NCI-H345 treated with DMSO at 0.1 percent for 48 hours (cell line): ENCODE results near the gene CD320.
A peak's percentile ranks its signal among the peaks of the same experiment; 100 is the strongest.

Source experiments
- DNase-seq: peaks from one replicate; lab custom pipeline; 2025; ENCODE audit not compliant: unreplicated experiment; lab: John Stamatoyannopoulos, UW

The CD320 gene

DNA sequence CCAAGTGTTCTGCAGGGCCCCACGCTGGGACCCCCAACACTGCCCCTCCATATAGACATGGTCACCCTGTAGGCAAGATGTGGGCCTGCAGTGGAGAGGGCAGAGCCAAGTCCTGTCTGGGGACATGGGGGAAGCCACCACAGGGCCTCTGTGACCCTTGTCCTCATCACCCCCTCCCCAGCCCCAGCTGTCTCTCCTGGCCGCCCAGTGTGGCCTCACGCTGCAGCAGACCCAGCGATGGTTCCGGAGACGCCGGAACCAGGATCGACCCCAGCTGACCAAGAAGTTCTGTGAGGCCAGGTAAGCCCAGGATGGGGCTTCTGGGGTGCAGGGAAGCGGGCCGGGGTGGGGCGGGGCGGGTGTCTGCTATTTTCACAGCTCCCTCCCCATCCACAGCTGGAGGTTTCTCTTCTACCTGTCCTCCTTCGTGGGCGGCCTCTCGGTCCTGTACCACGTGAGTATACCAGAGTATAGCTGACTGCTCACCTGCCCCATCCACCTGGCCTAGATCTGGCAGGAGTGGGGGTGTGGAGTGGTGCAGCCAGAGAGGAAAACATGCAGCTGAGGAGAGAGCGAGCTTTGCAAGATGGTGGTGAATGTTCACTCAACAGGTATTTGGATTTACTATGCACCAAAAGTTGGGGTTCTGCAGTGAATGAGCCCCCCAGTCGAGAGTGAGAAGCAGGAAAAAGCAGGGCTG is 52.6 kb downstream of the CD320 start:
- DNase-seq, result no peak

- DNase-seq, result no peak
Measured at GRCh38 chr19:8254286-8255001, 53.7 kb downstream of the CD320 start.

GRCh38 chr19:8253678-8254077 is 54.5 kb downstream of the CD320 start:
- DNase-seq, result no peak

DNA sequence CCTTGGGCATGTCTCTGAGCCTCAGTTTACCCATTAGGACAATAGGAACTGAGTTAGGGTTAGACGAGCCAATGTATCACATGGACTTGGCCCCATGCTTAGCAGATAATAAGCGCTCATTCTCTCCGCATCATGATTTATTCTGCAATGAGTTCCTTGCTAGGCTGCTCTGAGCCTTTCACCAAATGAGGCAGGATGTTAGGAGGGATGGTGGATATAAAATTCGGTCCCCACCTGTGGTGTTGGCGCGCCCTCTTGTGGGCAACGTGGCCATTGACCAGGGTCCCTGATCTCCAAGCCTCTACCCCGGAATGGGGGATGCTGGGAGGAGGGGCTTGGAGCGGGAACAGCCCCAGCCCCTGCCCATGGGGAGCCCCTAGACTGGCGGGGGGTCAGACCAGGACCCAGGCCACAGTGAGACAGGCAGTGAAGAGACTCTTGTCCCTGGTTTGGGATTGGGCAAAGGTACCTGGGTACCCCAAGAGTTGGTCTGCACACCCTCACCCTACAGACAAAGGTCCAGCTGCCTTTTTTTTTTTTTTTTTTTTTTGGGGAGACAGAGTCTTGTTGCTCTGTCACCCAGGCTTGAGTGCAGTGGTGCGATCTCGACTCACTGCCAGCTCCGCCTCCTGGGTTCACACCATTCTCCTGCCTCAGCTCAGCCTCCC is 55.1 kb downstream of the CD320 start:
- peak; percentile 64 for DNase-seq
